WTC11 (cell line): Measurements from ENCODE around the gene CADM1. TPM values are rescaled to one million over a fixed set of nuclear protein-coding genes. Genes with fewer than 3 reads are reported as not detected.

ENCODE experiments used
- ATAC-seq: fragments of 200-7000 bp; cut with Tn5 transposase; 2 replicates; pipeline ENCODE4 v1.10.0; 2021; ENCODE audit warnings: mild to moderate bottlenecking, moderate library complexity
- CTCF ChIA-PET: fragments of 300-600 bp; sonication (Branson Sonifier 250); formaldehyde crosslinking; loops from one replicate; lab custom pipeline; 2021; ENCODE audit warnings: antibody characterized with exemption; lab: Charles Lee
- POLR2A ChIA-PET: fragments of 350-600 bp; sonication (Branson Sonifier 250); formaldehyde crosslinking; loops from one replicate; lab custom pipeline; 2021; ENCODE audit warnings: antibody characterized with exemption; lab: Charles Lee
- DNase-seq: peaks from one replicate; pipeline ENCODE4 v3.0.0; 2021; ENCODE audit warnings: low spot score
- H3K27ac Mint-ChIP-seq: 2 replicates; pipeline ENCODE4 v1.8.0; 2021; ENCODE audit warnings: mixed read lengths
- H3K27me3 Mint-ChIP-seq: 2 replicates; pipeline ENCODE4 v1.8.0; 2021; ENCODE audit warnings: low read depth, mild to moderate bottlenecking, moderate library complexity, mixed read lengths
- H3K36me3 Mint-ChIP-seq: 2 replicates; pipeline ENCODE4 v1.8.0; 2021; ENCODE audit warnings: mixed read lengths
- H3K4me1 Mint-ChIP-seq: 2 replicates; pipeline ENCODE4 v1.8.0; 2022; ENCODE audit warnings: mixed read lengths
- H3K4me3 Mint-ChIP-seq: 2 replicates; pipeline ENCODE4 v1.8.0; 2021; ENCODE audit warnings: mild to moderate bottlenecking, moderate library complexity, mixed read lengths
- H3K9me3 Mint-ChIP-seq: 2 replicates; pipeline ENCODE4 v1.8.0; 2021; ENCODE audit warnings: mixed read lengths
- AFF4 ChIP-seq: sonication (generic); formaldehyde crosslinking; IDR thresholded peaks from 2 replicates; pipeline ENCODE4 v1.8.1; 2023; ENCODE audit warnings: mild to moderate bottlenecking, missing genetic modification reagents, borderline replicate concordance
- E2F5 ChIP-seq: sonication (generic); formaldehyde crosslinking; IDR thresholded peaks from 2 replicates; pipeline ENCODE4 v1.8.1; 2022; ENCODE audit warnings: mild to moderate bottlenecking, moderate library complexity, missing genetic modification reagents
- EMX1 ChIP-seq: fragments of 250-450 bp; sonication (Bioruptor Pico); IDR thresholded peaks from 2 replicates; pipeline ENCODE4 v1.8.0; 2021; ENCODE audit warnings: mild to moderate bottlenecking
- ETV6 ChIP-seq: sonication (generic); formaldehyde crosslinking; IDR thresholded peaks from 2 replicates; pipeline ENCODE4 v1.8.1; 2022; ENCODE audit warnings: mild to moderate bottlenecking, missing genetic modification reagents
- FOXP1 ChIP-seq: sonication (generic); formaldehyde crosslinking; IDR thresholded peaks from 2 replicates; pipeline ENCODE4 v1.8.0; 2022; ENCODE audit warnings: missing genetic modification reagents, mild to moderate bottlenecking, moderate library complexity, borderline replicate concordance
- IRF1 ChIP-seq: sonication (generic); formaldehyde crosslinking; IDR thresholded peaks from 2 replicates; pipeline ENCODE4 v1.8.0; 2023; ENCODE audit warnings: missing genetic modification reagents
- KAT7 ChIP-seq: sonication (generic); formaldehyde crosslinking; IDR thresholded peaks from 2 replicates; pipeline ENCODE4 v1.8.1; 2023; ENCODE audit warnings: missing genetic modification reagents, mild to moderate bottlenecking, borderline replicate concordance
- MYBL2 ChIP-seq: sonication (generic); formaldehyde crosslinking; IDR thresholded peaks from 2 replicates; pipeline ENCODE4 v1.8.1; 2023; ENCODE audit warnings: mild to moderate bottlenecking, moderate library complexity, missing genetic modification reagents
- NFYB ChIP-seq: sonication (generic); formaldehyde crosslinking; conservative IDR thresholded peaks from 2 replicates; pipeline ENCODE4 v1.8.0; 2022; ENCODE audit warnings: low read depth, missing genetic modification reagents
- NR2C2 ChIP-seq: sonication (generic); formaldehyde crosslinking; IDR thresholded peaks from 2 replicates; pipeline ENCODE4 v1.8.0; 2022; ENCODE audit warnings: mild to moderate bottlenecking, missing genetic modification reagents
- SMAD3 ChIP-seq: sonication (generic); formaldehyde crosslinking; IDR thresholded peaks from 2 replicates; pipeline ENCODE4 v1.8.0; 2022; ENCODE audit warnings: missing genetic modification reagents, mild to moderate bottlenecking, borderline replicate concordance
- SP1 ChIP-seq: sonication (generic); formaldehyde crosslinking; conservative IDR thresholded peaks from 2 replicates; pipeline ENCODE4 v1.8.1; 2022; ENCODE audit warnings: missing genetic modification reagents
- TP53 ChIP-seq: sonication (generic); formaldehyde crosslinking; IDR thresholded peaks from 2 replicates; pipeline ENCODE4 v1.8.1; 2023; ENCODE audit warnings: mild to moderate bottlenecking, missing genetic modification reagents
- ZNF121 ChIP-seq: sonication (generic); formaldehyde crosslinking; IDR thresholded peaks from 2 replicates; pipeline ENCODE4 v1.8.0; 2023; ENCODE audit warnings: missing genetic modification reagents
- ZNF138 ChIP-seq: sonication (generic); formaldehyde crosslinking; conservative IDR thresholded peaks from 2 replicates; pipeline ENCODE4 v1.8.1; 2022; ENCODE audit warnings: mild to moderate bottlenecking, moderate library complexity, missing genetic modification reagents
- ZNF232 ChIP-seq: sonication (generic); formaldehyde crosslinking; IDR thresholded peaks from 2 replicates; pipeline ENCODE4 v1.8.0; 2022; ENCODE audit warnings: mild to moderate bottlenecking, missing genetic modification reagents
- ZNF263 ChIP-seq: sonication (generic); formaldehyde crosslinking; IDR thresholded peaks from 2 replicates; pipeline ENCODE4 v1.8.1; 2022; ENCODE audit warnings: low read depth, mild to moderate bottlenecking, moderate library complexity, missing genetic modification reagents
- ZNF281 ChIP-seq: sonication (generic); formaldehyde crosslinking; IDR thresholded peaks from 2 replicates; pipeline ENCODE4 v1.8.0; 2023; ENCODE audit warnings: mild to moderate bottlenecking, missing genetic modification reagents
- ZNF396 ChIP-seq: fragments of 250-450 bp; sonication (Bioruptor Pico); IDR thresholded peaks from 2 replicates; pipeline ENCODE4 v1.8.0; 2021; ENCODE audit warnings: mild to moderate bottlenecking, moderate library complexity, borderline replicate concordance
- ZNF671 ChIP-seq: fragments of 250-450 bp; sonication (Bioruptor Pico); IDR thresholded peaks from 2 replicates; pipeline ENCODE4 v1.8.0; 2021; ENCODE audit warnings: mild to moderate bottlenecking
- total RNA-seq: library from RNA; stranded (reverse); gene quantifications from 3 replicates; pipeline ENCODE4 v1.2.3, GENCODE V29; 2021
- TF ChIP-seq, protein P1 (sequence below): sonication (generic); formaldehyde crosslinking; IDR thresholded peaks from 2 replicates; pipeline ENCODE4 v1.8.0; 2022; ENCODE audit warnings: mild to moderate bottlenecking, missing genetic modification reagents

Gene CADM1
- total RNA-seq, 1 experiment from 2014 or later, result 26.8 TPM

DNA sequence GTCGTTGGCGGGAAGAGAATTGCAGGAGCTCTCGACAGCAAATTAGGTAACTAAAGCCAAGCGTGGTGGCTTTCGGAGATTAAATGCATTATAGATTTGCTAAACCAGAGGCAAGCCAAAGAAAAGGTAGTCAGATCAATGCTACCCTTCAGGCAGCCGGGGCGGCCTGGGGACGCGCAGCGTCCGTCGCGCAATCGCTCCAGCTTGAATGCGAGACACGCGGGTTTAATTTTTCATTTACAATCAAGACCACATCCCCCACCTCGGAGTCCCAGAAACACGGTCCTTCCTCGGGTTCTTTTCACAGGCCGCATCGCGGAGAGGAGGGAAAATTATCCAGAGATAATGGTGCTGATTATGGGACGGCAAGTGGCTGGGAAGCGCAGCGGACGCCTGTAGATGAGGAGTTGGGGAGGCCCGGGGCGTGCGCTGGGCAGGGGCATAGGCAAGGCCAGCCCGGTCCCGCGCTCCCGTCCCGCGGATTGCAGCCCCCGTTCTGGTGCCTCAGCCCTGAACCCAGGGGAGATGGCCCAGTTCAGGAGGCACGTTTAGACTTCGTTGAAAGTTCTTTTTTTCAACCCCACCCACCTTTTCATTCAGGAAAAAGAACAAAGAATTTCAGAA is 350.4 kb downstream of the CADM1 start:
- CTCF ChIA-PET, result no interaction called here
- TF ChIP-seq E2F5 (CRISPR knock-in tag) (no peak), IRF1 (CRISPR knock-in tag) (no peak), MYBL2 (CRISPR knock-in tag) (no peak), ZNF263 (CRISPR knock-in tag) (no peak), SP1 (CRISPR knock-in tag) (no peak), ZNF396 (no peak), FOXP1 (CRISPR knock-in tag) (no peak), ZNF232 (CRISPR knock-in tag) (no peak), ZNF121 (CRISPR knock-in tag) (no peak), ZNF671 (no peak)
- TF ChIP-seq, protein P1, sequence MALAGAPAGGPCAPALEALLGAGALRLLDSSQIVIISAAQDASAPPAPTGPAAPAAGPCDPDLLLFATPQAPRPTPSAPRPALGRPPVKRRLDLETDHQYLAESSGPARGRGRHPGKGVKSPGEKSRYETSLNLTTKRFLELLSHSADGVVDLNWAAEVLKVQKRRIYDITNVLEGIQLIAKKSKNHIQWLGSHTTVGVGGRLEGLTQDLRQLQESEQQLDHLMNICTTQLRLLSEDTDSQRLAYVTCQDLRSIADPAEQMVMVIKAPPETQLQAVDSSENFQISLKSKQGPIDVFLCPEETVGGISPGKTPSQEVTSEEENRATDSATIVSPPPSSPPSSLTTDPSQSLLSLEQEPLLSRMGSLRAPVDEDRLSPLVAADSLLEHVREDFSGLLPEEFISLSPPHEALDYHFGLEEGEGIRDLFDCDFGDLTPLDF (CRISPR knock-in tag), result no peak
- TF ChIP-seq, all 79 proteins: peak for 0
- no peak for ATAC-seq
- no peak for DNase-seq
- Mint-ChIP-seq H3K4me1 (peaks cover 9% of the 10 kb centered on the region; the same call in 1 of the 2 replicates), H3K27me3 (peaks cover 6% of the 10 kb centered on the region; the same call in 1 of the 2 replicates), H3K9me3 (peaks cover 8% of the 10 kb centered on the region), H3K36me3 (no peaks in the 10 kb centered on the region; the same call in 1 of the 2 replicates), H3K27ac (no peak overlapping the region), H3K4me3 (no peak overlapping the region)
- POLR2A ChIA-PET, result no interaction called here

- no peak overlapping the region for H3K27ac Mint-ChIP-seq
- peaks cover 7% of the 10 kb centered on the region; the same call in 1 of the 2 replicates for H3K4me1 Mint-ChIP-seq
- no peaks in the 10 kb centered on the region; the same call in 1 of the 2 replicates for H3K36me3 Mint-ChIP-seq
- H3K4me3 Mint-ChIP-seq, result no peak overlapping the region
- CTCF ChIA-PET, result no interaction called here
- H3K27me3 Mint-ChIP-seq, result peaks cover 6% of the 10 kb centered on the region; the same call in 1 of the 2 replicates
- ATAC-seq (no peak), DNase-seq (no peak)
- peaks cover 8% of the 10 kb centered on the region for H3K9me3 Mint-ChIP-seq
- TF ChIP-seq KAT7 (CRISPR knock-in tag) (no peak), SMAD3 (CRISPR knock-in tag) (no peak), NFYB (CRISPR knock-in tag) (no peak), AFF4 (CRISPR knock-in tag) (no peak), NR2C2 (CRISPR knock-in tag) (no peak), ZNF396 (no peak), ZNF138 (no peak), ZNF281 (CRISPR knock-in tag) (no peak), TP53 (CRISPR knock-in tag) (no peak), EMX1 (CRISPR knock-in tag) (no peak), ETV6 (no peak), ZNF232 (CRISPR knock-in tag) (no peak)
- POLR2A ChIA-PET, result no interaction called here
Observed at GRCh38 chr11:115153135-115153534, 351.1 kb downstream of the CADM1 start.
